Upper lobe of left lung (tissue), 4 donors: ENCODE data around the gene TNS1.

Experiments used
- POLR2A ChIP-seq, 4 donors: fragments of 450-650 bp; IDR thresholded peaks; one replicate each; pipeline ENCODE4 v1.5.1; 2016 to 2017; ENCODE audit warnings: antibody characterized with exemption in 4 of 4, mild to moderate bottlenecking in 2 of 4
- POLR2AphosphoS5 ChIP-seq, 2 donors: sonication (generic); formaldehyde crosslinking; IDR thresholded peaks; one replicate each; pipeline ENCODE4 v1.5.1; 2017; ENCODE audit warnings: antibody characterized with exemption in 2 of 2
- TF ChIP-seq, protein P1 (sequence below), 6 experiments: fragments of 450-650 bp in 4 of 6; fragments of 200-600 bp in 2 of 6; sonication (generic) in 2 of 6; IDR thresholded peaks; one replicate each; pipeline ENCODE4 v1.5.1; 2016 to 2019; ENCODE audit warnings: antibody characterized with exemption in 6 of 6

GRCh38 chr2:217806482-217806765 is 196.4 kb downstream of the TNS1 start:
- TF ChIP-seq POLR2A (IDR thresholded peaks at IDR 0.05), result no peak
- TF ChIP-seq POLR2AphosphoS5 (IDR thresholded peaks at IDR 0.05), result no peak
- TF ChIP-seq, protein P1, sequence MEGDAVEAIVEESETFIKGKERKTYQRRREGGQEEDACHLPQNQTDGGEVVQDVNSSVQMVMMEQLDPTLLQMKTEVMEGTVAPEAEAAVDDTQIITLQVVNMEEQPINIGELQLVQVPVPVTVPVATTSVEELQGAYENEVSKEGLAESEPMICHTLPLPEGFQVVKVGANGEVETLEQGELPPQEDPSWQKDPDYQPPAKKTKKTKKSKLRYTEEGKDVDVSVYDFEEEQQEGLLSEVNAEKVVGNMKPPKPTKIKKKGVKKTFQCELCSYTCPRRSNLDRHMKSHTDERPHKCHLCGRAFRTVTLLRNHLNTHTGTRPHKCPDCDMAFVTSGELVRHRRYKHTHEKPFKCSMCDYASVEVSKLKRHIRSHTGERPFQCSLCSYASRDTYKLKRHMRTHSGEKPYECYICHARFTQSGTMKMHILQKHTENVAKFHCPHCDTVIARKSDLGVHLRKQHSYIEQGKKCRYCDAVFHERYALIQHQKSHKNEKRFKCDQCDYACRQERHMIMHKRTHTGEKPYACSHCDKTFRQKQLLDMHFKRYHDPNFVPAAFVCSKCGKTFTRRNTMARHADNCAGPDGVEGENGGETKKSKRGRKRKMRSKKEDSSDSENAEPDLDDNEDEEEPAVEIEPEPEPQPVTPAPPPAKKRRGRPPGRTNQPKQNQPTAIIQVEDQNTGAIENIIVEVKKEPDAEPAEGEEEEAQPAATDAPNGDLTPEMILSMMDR (IDR thresholded peaks at IDR 0.05), result no peak
